ENCODE results near the gene OR8A1. TPM values are rescaled to one million over a fixed set of nuclear protein-coding genes. Genes with fewer than 3 reads are reported as not detected.

Gene OR8A1
- total RNA-seq, 1 donor from 2014 or later, result not detected

DNA sequence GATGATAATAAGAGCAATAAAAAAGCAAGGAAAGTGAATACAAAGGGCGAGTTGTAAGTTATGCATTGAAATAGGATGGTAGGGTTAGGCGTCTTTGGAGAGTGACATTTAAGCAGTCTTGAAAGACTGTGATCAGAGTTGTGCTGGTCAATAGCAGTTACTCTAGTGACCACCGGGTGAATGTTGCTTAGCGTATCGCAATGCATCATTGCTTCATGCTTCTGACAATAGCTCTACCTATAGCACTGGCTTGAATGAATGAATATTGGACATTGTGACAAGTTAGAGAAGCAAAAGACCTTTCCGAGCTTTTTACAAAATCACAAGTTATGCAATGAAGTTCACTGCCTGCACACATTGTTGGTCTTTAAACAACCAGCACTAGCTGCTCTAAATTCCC, 18.6 kb upstream of the OR8A1 start:
- Mint-ChIP-seq H3K36me3 (ENCODE audit: unreplicated experiment) (no peaks in the 10 kb centered on the region), H3K9me3 (ENCODE audit: unreplicated experiment) (peaks cover 1% of the 10 kb centered on the region), H3K4me1 (ENCODE audit: low read depth, unreplicated experiment) (no peaks in the 10 kb centered on the region), H3K27me3 (ENCODE audit: unreplicated experiment) (no peaks in the 10 kb centered on the region), H3K4me3 (ENCODE audit: unreplicated experiment) (no peak overlapping the region), H3K27ac (ENCODE audit: unreplicated experiment) (no peak overlapping the region)
- DNase-seq, result no peak
- TF ChIP-seq CTCF (IDR thresholded peaks at IDR 0.05; ENCODE audit: partially characterized antibody, unreplicated experiment), result peak; percentile 31

DNA sequence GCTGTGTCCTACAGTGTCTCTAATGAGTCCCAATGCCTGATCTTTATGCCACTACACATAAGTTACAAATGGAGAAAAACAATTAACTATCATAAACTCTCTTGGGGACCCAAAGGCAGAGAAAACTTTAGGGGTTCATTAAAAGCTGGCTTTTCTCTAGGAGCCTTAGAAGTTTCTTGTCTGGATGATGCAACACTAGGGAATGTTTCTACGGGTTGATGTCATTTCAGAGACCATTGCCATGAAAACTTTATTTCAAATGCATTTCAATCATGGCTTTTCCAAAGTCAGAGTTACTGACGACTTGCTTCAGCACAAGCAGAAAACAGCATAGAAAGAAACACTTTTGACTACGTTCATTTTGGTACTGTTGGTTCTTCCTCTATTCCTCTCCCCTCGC, 17.8 kb upstream of the OR8A1 start:
- no peak for DNase-seq
- Mint-ChIP-seq H3K27ac (ENCODE audit: unreplicated experiment) (no peak overlapping the region), H3K27me3 (ENCODE audit: unreplicated experiment) (no peaks in the 10 kb centered on the region), H3K4me1 (ENCODE audit: low read depth, unreplicated experiment) (no peaks in the 10 kb centered on the region), H3K36me3 (ENCODE audit: unreplicated experiment) (no peaks in the 10 kb centered on the region), H3K4me3 (ENCODE audit: unreplicated experiment) (no peak overlapping the region), H3K9me3 (ENCODE audit: unreplicated experiment) (peaks cover 1% of the 10 kb centered on the region)
- TF ChIP-seq CTCF (IDR thresholded peaks at IDR 0.05; ENCODE audit: partially characterized antibody, unreplicated experiment), result no peak

DNA sequence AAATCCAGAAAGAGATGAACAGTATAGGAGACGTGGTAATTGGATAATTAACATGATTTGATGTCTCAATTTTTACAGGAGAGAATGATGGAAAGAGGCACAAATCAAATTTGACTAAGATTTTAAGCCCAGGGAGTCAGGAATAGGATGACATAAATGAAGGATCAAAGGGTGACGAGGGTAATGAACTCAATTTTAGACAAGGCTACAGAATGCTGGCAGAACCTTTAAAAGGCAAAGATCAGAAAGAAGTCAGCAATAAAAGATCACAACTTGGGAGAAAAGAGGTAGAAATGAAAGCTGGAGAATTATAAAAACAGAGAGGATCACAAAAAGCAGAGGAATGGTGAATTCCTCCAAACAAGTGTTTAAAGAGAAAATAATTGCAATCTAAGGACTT, 13.0 kb upstream of the OR8A1 start:
- no peak for TF ChIP-seq CTCF (IDR thresholded peaks at IDR 0.05; ENCODE audit: partially characterized antibody, unreplicated experiment)
- Mint-ChIP-seq H3K36me3 (ENCODE audit: unreplicated experiment) (no peaks in the 10 kb centered on the region), H3K4me1 (ENCODE audit: low read depth, unreplicated experiment) (no peaks in the 10 kb centered on the region), H3K27ac (ENCODE audit: unreplicated experiment) (no peak overlapping the region), H3K27me3 (ENCODE audit: unreplicated experiment) (no peaks in the 10 kb centered on the region), H3K9me3 (ENCODE audit: unreplicated experiment) (no peaks in the 10 kb centered on the region), H3K4me3 (ENCODE audit: unreplicated experiment) (no peak overlapping the region)
- no peak for DNase-seq

DNA sequence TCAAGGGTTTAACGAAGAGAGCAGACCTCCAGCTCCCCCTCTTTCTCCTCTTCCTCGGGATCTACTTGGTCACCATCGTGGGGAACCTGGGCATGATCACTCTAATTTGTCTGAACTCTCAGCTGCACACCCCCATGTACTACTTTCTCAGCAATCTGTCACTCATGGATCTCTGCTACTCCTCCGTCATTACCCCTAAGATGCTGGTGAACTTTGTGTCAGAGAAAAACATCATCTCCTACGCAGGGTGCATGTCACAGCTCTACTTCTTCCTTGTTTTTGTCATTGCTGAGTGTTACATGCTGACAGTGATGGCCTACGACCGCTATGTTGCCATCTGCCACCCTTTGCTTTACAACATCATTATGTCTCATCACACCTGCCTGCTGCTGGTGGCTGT, 363 bp downstream of the OR8A1 start:
- Mint-ChIP-seq H3K4me3 (ENCODE audit: unreplicated experiment) (no peak overlapping the region), H3K4me1 (ENCODE audit: low read depth, unreplicated experiment) (no peaks in the 10 kb centered on the region), H3K27me3 (ENCODE audit: unreplicated experiment) (no peaks in the 10 kb centered on the region), H3K9me3 (ENCODE audit: unreplicated experiment) (no peaks in the 10 kb centered on the region), H3K36me3 (ENCODE audit: unreplicated experiment) (no peaks in the 10 kb centered on the region), H3K27ac (ENCODE audit: unreplicated experiment) (no peak overlapping the region)
- TF ChIP-seq CTCF (IDR thresholded peaks at IDR 0.05; ENCODE audit: partially characterized antibody, unreplicated experiment), result no peak
- DNase-seq, result no peak

GRCh38 chr11:124577716-124578427, 8.1 kb downstream of the OR8A1 start:
- no peak for DNase-seq

More at GRCh38 chr11:124577716-124578427, 8.1 kb downstream of the OR8A1 start:
- Mint-ChIP-seq H3K27ac (ENCODE audit: unreplicated experiment) (no peak overlapping the region), H3K4me3 (ENCODE audit: unreplicated experiment) (no peak overlapping the region), H3K36me3 (ENCODE audit: unreplicated experiment) (no peaks in the 10 kb centered on the region), H3K4me1 (ENCODE audit: low read depth, unreplicated experiment) (no peaks in the 10 kb centered on the region), H3K27me3 (ENCODE audit: unreplicated experiment) (no peaks in the 10 kb centered on the region), H3K9me3 (ENCODE audit: unreplicated experiment) (no peaks in the 10 kb centered on the region)
- TF ChIP-seq CTCF (IDR thresholded peaks at IDR 0.05; ENCODE audit: partially characterized antibody, unreplicated experiment), result no peak
